ENCODE measurements around the gene PIK3CG.

Gene PIK3CG

DNA sequence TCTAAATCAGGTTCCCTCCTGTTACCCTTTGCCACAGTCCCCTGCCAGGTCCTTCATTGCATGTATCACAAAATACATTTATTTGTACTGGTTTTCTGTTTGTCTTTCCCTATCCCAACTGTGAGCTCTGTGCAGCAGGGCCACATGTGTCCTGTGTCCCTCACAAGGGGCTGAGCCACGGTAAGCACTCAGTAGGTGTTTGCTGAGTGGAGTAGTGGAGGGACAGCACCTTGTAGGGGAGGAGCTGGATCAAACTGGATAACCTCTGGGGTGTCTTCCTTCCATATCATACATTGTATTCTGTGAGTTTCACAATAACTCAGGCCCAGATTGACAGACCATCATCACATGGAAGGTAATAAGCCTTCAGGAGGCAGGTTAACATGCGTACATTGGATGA is 25.9 kb downstream of the PIK3CG start:
- H3K27ac ChIP-seq (ENCODE audit: low read length), result peak overlapping the region; percentile 95
- no peak overlapping the region for H2AFZ ChIP-seq (ENCODE audit: low read depth, low read length)
- H3K4me2 ChIP-seq (ENCODE audit: low read length), result no peak overlapping the region
- H3K9me3 ChIP-seq (ENCODE audit: insufficient read depth, low read length), result no peaks in the 10 kb centered on the region
- peaks cover 64% of the 10 kb centered on the region for H3K36me3 ChIP-seq (replicated peaks; ENCODE audit: low read depth, low read length)
- peak overlapping the region; percentile 9; the same call in 1 of the 2 replicates for H3K9ac ChIP-seq (ENCODE audit: low read length)
- H3K4me1 ChIP-seq (ENCODE audit: low read length), result peaks cover 72% of the 10 kb centered on the region
- H4K20me1 ChIP-seq (ENCODE audit: insufficient read depth, low read length), result no peaks in the 10 kb centered on the region
- no peaks in the 10 kb centered on the region for H3K27me3 ChIP-seq (ENCODE audit: low read depth, low read length)
- H3K79me2 ChIP-seq (ENCODE audit: low read length), result no peaks in the 10 kb centered on the region
- H3K4me3 ChIP-seq (ENCODE audit: low read length), result no peak overlapping the region
- TF ChIP-seq, protein P1, sequence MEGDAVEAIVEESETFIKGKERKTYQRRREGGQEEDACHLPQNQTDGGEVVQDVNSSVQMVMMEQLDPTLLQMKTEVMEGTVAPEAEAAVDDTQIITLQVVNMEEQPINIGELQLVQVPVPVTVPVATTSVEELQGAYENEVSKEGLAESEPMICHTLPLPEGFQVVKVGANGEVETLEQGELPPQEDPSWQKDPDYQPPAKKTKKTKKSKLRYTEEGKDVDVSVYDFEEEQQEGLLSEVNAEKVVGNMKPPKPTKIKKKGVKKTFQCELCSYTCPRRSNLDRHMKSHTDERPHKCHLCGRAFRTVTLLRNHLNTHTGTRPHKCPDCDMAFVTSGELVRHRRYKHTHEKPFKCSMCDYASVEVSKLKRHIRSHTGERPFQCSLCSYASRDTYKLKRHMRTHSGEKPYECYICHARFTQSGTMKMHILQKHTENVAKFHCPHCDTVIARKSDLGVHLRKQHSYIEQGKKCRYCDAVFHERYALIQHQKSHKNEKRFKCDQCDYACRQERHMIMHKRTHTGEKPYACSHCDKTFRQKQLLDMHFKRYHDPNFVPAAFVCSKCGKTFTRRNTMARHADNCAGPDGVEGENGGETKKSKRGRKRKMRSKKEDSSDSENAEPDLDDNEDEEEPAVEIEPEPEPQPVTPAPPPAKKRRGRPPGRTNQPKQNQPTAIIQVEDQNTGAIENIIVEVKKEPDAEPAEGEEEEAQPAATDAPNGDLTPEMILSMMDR (IDR thresholded peaks at IDR 0.05; ENCODE audit: low read depth, low read length), result no peak
- no peak for TF ChIP-seq EZH2phosphoT487 (IDR thresholded peaks at IDR 0.05; ENCODE audit: low read depth)

DNA sequence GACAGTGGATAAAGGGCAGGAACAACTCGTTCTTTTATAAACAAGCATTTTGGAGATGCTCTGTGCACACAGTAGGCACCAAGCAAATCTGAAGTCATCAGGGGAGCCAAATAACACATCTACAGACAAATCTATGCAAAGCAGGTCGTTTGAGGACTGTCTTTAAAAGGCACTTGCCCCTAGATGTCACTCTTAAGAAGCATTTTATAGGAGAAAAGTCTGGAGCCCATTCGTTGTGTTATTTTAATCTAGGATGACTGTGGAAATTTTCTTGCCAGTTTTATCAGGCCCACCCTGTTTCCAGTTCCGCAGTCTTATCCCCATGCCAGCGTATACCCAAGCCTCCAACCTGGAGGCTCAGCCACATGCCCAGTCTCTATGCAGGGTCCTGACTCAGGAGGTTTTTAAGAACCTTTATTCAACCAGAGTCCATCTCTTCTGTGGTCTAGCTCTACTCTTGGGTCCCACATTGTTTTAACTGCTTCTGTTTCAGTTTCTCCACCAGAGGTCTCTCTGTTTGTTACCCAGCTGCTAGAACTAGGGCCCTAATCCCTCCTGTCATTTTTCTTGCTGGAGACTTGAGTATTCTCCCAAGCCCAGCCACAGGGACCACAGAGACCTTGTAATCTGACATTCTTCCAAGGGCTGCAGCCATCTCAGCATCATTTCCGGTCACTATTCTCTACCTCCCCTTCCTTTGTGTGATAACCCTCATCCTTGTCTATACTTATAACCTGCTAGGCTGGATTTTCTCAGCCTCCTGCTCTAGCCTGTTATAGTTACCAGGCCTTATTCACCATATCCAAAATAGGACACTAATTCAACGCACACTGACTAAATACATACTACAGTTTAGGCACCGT is 26.7 kb downstream of the PIK3CG start:
- Histone ChIP-seq H2AFZ (ENCODE audit: low read depth, low read length) (no peak overlapping the region), H3K4me3 (ENCODE audit: low read length) (no peak overlapping the region), H3K9me3 (ENCODE audit: insufficient read depth, low read length) (no peaks in the 10 kb centered on the region), H3K79me2 (ENCODE audit: low read length) (peaks cover 5% of the 10 kb centered on the region; the same call in 1 of the 2 replicates), H4K20me1 (ENCODE audit: insufficient read depth, low read length) (no peaks in the 10 kb centered on the region), H3K9ac (ENCODE audit: low read length) (peak overlapping the region; percentile 40), H3K36me3 (replicated peaks; ENCODE audit: low read depth, low read length) (peaks cover 61% of the 10 kb centered on the region), H3K4me1 (ENCODE audit: low read length) (peaks cover 80% of the 10 kb centered on the region), H3K27me3 (ENCODE audit: low read depth, low read length) (no peaks in the 10 kb centered on the region), H3K4me2 (ENCODE audit: low read length) (0 out of 2 replicates have a peak overlapping the region, but pooled peaks have one; percentile 5), H3K27ac (ENCODE audit: low read length) (peak overlapping the region; percentile 95)
- TF ChIP-seq, protein P1 (IDR thresholded peaks at IDR 0.05; ENCODE audit: low read depth, low read length), result peak; percentile 51
- no peak for TF ChIP-seq EZH2phosphoT487 (IDR thresholded peaks at IDR 0.05; ENCODE audit: low read depth)

DNA sequence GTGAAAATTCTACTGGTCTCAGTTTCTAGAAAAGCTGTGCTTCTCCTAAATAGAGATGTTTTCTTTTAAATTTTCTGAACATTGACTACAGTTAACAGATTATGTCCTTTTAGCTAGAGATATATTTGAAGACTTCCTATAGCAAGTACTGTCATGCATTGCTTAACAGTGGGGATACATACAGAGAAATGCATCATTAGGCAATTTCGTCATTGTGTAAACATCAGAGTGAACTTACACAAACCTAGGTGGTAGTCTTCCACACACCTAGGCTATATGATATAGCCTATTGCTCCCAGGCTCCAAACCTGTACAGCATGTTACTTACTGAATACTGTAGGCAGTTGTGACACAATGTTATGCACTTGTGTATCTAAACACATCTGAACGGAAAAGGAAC is 28.5 kb downstream of the PIK3CG start:
- Histone ChIP-seq H3K36me3 (replicated peaks; ENCODE audit: low read depth, low read length) (peaks cover 60% of the 10 kb centered on the region), H2AFZ (ENCODE audit: low read depth, low read length) (no peak overlapping the region), H3K27me3 (ENCODE audit: low read depth, low read length) (no peaks in the 10 kb centered on the region), H3K9ac (ENCODE audit: low read length) (peak overlapping the region; percentile 71; the same call in 1 of the 2 replicates), H3K9me3 (ENCODE audit: insufficient read depth, low read length) (no peaks in the 10 kb centered on the region; the same call in 1 of the 2 replicates), H4K20me1 (ENCODE audit: insufficient read depth, low read length) (no peaks in the 10 kb centered on the region), H3K4me1 (ENCODE audit: low read length) (peaks cover 68% of the 10 kb centered on the region), H3K27ac (ENCODE audit: low read length) (peak overlapping the region; percentile 95), H3K4me3 (ENCODE audit: low read length) (no peak overlapping the region), H3K4me2 (ENCODE audit: low read length) (peak overlapping the region; percentile 57; the same call in 1 of the 2 replicates), H3K79me2 (ENCODE audit: low read length) (peaks cover 5% of the 10 kb centered on the region; the same call in 1 of the 2 replicates)
- TF ChIP-seq EZH2phosphoT487 (IDR thresholded peaks at IDR 0.05; ENCODE audit: low read depth), result no peak
- TF ChIP-seq, protein P1 (IDR thresholded peaks at IDR 0.05; ENCODE audit: low read depth, low read length), result no peak

DNA sequence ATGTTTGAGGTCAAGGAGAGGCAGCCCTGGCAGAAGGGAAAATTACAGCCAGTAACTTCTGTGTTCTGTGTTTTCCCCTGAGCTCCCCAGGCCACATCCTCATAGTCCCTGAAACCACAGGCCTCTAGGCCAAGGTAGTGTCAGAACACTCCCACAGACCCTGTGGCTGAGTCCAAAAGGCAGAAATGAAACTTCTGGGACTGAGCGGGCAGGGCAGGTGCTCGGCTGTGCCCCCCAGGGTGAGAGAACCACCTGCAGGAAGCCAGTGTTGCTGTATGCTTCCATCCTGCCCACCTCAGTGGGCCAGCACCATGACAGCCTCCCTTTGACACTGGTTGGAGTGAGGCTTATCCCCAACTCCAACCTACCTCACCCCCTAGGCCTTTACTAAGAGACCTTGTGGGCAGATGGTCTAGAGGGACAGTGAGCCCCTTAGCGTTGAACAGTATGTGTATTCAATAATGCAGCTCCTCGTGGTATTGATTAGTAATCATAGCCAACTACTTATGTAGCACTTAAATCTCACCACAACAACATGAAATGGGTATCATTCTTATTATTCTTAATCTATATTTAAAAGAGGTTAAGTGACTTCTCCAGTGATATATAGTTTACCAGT is 30.3 kb downstream of the PIK3CG start:
- Histone ChIP-seq H3K9me3 (ENCODE audit: insufficient read depth, low read length) (no peaks in the 10 kb centered on the region; the same call in 1 of the 2 replicates), H2AFZ (ENCODE audit: low read depth, low read length) (no peak overlapping the region), H3K9ac (ENCODE audit: low read length) (peak overlapping the region; percentile 71), H4K20me1 (ENCODE audit: insufficient read depth, low read length) (no peaks in the 10 kb centered on the region), H3K4me1 (ENCODE audit: low read length) (peaks cover 66% of the 10 kb centered on the region), H3K4me3 (ENCODE audit: low read length) (no peak overlapping the region), H3K79me2 (ENCODE audit: low read length) (peaks cover 5% of the 10 kb centered on the region; the same call in 1 of the 2 replicates), H3K27me3 (ENCODE audit: low read depth, low read length) (no peaks in the 10 kb centered on the region), H3K27ac (ENCODE audit: low read length) (peak overlapping the region; percentile 95), H3K36me3 (replicated peaks; ENCODE audit: low read depth, low read length) (peaks cover 48% of the 10 kb centered on the region), H3K4me2 (ENCODE audit: low read length) (peak overlapping the region; percentile 57)
- TF ChIP-seq EZH2phosphoT487 (IDR thresholded peaks at IDR 0.05; ENCODE audit: low read depth), result no peak
- TF ChIP-seq, protein P1 (IDR thresholded peaks at IDR 0.05; ENCODE audit: low read depth, low read length), result no peak
